OCI-LY3 (cell line): ENCODE data around the gene C1orf226.
A peak's percentile ranks its signal among the peaks of the same experiment; 100 is the strongest.

Source experiments
- H2AFZ ChIP-seq: fragments of 200-600, 300-600 bp; shearing (Covaris generic); 2 replicates; pipeline ENCODE4 v1.6.0; 2014; ENCODE audit warnings: antibody characterized with exemption, low read depth, low read length
- H3K27ac ChIP-seq: fragments of 200-600, 300-600 bp; sonication (generic); 2 replicates; pipeline ENCODE4 v1.5.1; 2014; ENCODE audit warnings: mild to moderate bottlenecking, low read length, moderate library complexity, mixed read lengths
- H3K27me3 ChIP-seq: fragments of 200-600, 300-600 bp; sonication (generic); 2 replicates; pipeline ENCODE4 v1.6.1; 2014; ENCODE audit warnings: low read depth, low read length, mixed read lengths
- H3K36me3 ChIP-seq: fragments of 200-600, 300-600 bp; sonication (generic); replicated peaks from 2 replicates; pipeline ENCODE3; 2014; ENCODE audit warnings: low read depth, low read length, mixed read lengths
- H3K4me1 ChIP-seq: fragments of 300-600, 200-600 bp; sonication (generic); 2 replicates; pipeline ENCODE4 v1.6.1; 2014; ENCODE audit warnings: low read length, mixed read lengths
- H3K4me2 ChIP-seq: fragments of 200-600, 300-600 bp; sonication (generic); 2 replicates; pipeline ENCODE4 v1.6.1; 2014; ENCODE audit warnings: low read length, mixed read lengths
- H3K4me3 ChIP-seq: fragments of 300-600, 200-600 bp; sonication (generic); 2 replicates; pipeline ENCODE4 v1.5.1; 2014; ENCODE audit warnings: antibody characterized with exemption, mild to moderate bottlenecking, low read length, moderate library complexity
- H3K79me2 ChIP-seq: fragments of 300-600, 200-600 bp; shearing (Covaris generic); 2 replicates; pipeline ENCODE4 v1.6.1; 2014; ENCODE audit warnings: mild to moderate bottlenecking, low read length, mixed read lengths
- H3K9ac ChIP-seq: fragments of 300-600, 200-600 bp; shearing (Covaris generic); 2 replicates; pipeline ENCODE4 v1.6.0; 2014; ENCODE audit warnings: mild to moderate bottlenecking, low read length, moderate library complexity
- H3K9me3 ChIP-seq: fragments of 200-600, 300-600 bp; shearing (Covaris generic); 2 replicates; pipeline ENCODE4 v1.6.1; 2014; ENCODE audit warnings: low read length, mixed read lengths; ENCODE audit not compliant: insufficient read depth
- H4K20me1 ChIP-seq: fragments of 200-600, 300-600 bp; sonication (generic); 2 replicates; pipeline ENCODE4 v1.6.1; 2016; ENCODE audit warnings: low read length, mixed read lengths; ENCODE audit not compliant: insufficient read depth
- CTCF ChIP-seq: fragments of 200-600, 300-600 bp; sonication (generic); IDR thresholded peaks from 2 replicates; pipeline ENCODE4 v1.5.1; 2014; ENCODE audit warnings: antibody characterized with exemption, low read length, low read depth
- EZH2phosphoT487 ChIP-seq: fragments of 200-600 bp; shearing (Covaris generic); IDR thresholded peaks from 2 replicates; pipeline ENCODE4 v1.6.1; 2018; ENCODE audit warnings: antibody characterized with exemption, mixed run types, low read depth

C1orf226 gene

GRCh38 chr1:162358928-162359327, 22.6 kb upstream of the C1orf226 start:
- Histone ChIP-seq H3K4me3 (no peak overlapping the region), H3K36me3 (no peaks in the 10 kb centered on the region), H3K27ac (no peak overlapping the region), H3K27me3 (peaks cover 91% of the 10 kb centered on the region), H3K79me2 (no peaks in the 10 kb centered on the region), H3K9ac (no peak overlapping the region), H2AFZ (no peak overlapping the region), H3K4me2 (no peak overlapping the region), H3K4me1 (peaks cover 12% of the 10 kb centered on the region), H4K20me1 (peaks cover 32% of the 10 kb centered on the region), H3K9me3 (no peaks in the 10 kb centered on the region)
- TF ChIP-seq CTCF, result no peak
- no peak for TF ChIP-seq EZH2phosphoT487

- H3K9me3 ChIP-seq, result no peaks in the 10 kb centered on the region
- H3K27me3 ChIP-seq, result peaks cover 91% of the 10 kb centered on the region
- no peak overlapping the region for H3K4me2 ChIP-seq
- peaks cover 32% of the 10 kb centered on the region for H4K20me1 ChIP-seq
- peaks cover 12% of the 10 kb centered on the region for H3K4me1 ChIP-seq
- no peaks in the 10 kb centered on the region for H3K36me3 ChIP-seq
- no peak overlapping the region for H2AFZ ChIP-seq
- no peak overlapping the region for H3K4me3 ChIP-seq
- no peaks in the 10 kb centered on the region for H3K79me2 ChIP-seq
- TF ChIP-seq EZH2phosphoT487, result no peak
- TF ChIP-seq CTCF, result no peak
- no peak overlapping the region for H3K9ac ChIP-seq
- no peak overlapping the region for H3K27ac ChIP-seq
Measured at GRCh38 chr1:162359523-162360236, 21.8 kb upstream of the C1orf226 start.

GRCh38 chr1:162360237-162360873, 21.2 kb upstream of the C1orf226 start:
- H3K79me2 ChIP-seq, result no peaks in the 10 kb centered on the region
- peaks cover 91% of the 10 kb centered on the region for H3K27me3 ChIP-seq
- no peak for TF ChIP-seq CTCF
- TF ChIP-seq EZH2phosphoT487, result no peak
- H2AFZ ChIP-seq, result no peak overlapping the region
- H3K4me1 ChIP-seq, result peaks cover 12% of the 10 kb centered on the region
- H4K20me1 ChIP-seq, result peaks cover 38% of the 10 kb centered on the region
- H3K4me3 ChIP-seq, result no peak overlapping the region
- no peak overlapping the region for H3K9ac ChIP-seq
- H3K36me3 ChIP-seq, result no peaks in the 10 kb centered on the region
- H3K27ac ChIP-seq, result no peak overlapping the region
- H3K4me2 ChIP-seq, result no peak overlapping the region
- H3K9me3 ChIP-seq, result no peaks in the 10 kb centered on the region

GRCh38 chr1:162360874-162361260, 20.7 kb upstream of the C1orf226 start:
- TF ChIP-seq EZH2phosphoT487, result no peak
- TF ChIP-seq CTCF, result no peak
- Histone ChIP-seq H3K36me3 (no peaks in the 10 kb centered on the region), H3K4me3 (no peak overlapping the region), H3K4me2 (peak overlapping the region; percentile 57; the same call in 1 of the 2 replicates), H3K4me1 (peaks cover 12% of the 10 kb centered on the region), H3K9me3 (no peaks in the 10 kb centered on the region), H3K79me2 (no peaks in the 10 kb centered on the region), H3K9ac (no peak overlapping the region), H2AFZ (no peak overlapping the region), H4K20me1 (peaks cover 42% of the 10 kb centered on the region), H3K27me3 (peaks cover 91% of the 10 kb centered on the region), H3K27ac (no peak overlapping the region)
